CD4-positive, alpha-beta T cell treated with Interleukin-10 for 1 hour (primary cell): Measurements from ENCODE around the gene CCNC.

Experiments used
- DNase-seq: peaks from one replicate; pipeline ENCODE4 v3.0.0-alpha.2; 2020

The CCNC gene, protein sequence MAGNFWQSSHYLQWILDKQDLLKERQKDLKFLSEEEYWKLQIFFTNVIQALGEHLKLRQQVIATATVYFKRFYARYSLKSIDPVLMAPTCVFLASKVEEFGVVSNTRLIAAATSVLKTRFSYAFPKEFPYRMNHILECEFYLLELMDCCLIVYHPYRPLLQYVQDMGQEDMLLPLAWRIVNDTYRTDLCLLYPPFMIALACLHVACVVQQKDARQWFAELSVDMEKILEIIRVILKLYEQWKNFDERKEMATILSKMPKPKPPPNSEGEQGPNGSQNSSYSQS

DNA sequence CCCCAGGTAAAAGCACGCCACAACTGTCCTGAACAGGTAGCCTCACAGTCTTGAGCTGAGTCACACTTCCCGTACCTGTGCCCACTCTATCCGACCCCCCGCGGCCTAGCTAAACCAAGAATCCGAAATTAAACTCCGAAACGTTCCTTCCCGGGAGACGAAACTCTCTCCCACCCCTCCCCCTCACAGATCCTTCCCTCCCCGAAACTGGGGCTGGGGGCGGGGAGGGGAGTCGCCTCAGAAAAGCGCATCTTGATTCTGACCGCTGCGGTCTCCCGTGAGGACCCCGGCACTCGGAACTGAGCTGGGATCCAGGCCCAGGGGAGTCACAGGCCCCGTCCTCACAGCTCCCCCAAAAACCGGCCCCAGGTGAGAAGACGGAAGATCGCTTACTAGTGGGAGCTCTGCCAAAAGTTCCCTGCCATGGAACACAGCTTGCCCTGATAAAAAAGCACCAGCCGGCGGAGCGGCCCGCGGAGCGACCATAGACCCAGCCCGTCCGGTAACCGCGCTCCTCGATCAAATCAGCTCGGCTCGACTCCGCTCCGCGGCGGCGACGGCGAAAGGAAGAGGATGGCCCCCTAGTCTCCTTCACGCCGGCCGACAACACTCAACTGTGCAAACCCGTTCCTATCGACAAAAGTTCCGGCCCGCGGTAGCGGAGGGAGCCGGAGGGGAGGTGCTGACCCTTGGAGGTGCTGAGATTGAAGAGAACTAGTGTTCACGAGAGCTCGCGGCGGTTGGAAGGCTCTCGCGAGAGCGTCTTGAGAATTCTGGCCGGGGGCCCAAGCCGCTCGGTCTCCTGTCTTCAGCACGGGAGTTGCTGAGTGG lies at the start of gene CCNC:
Gene CCNC, minus strand, starts transcription at position 558 of the 831 bp plus-strand sequence. Its CDS starts 133 bp downstream, at position 425.
- DNase-seq = peak; percentile 92

GRCh38 chr6:99617131-99617530 lies 48.7 kb upstream of the CCNC start:
- DNase-seq = no peak

DNA sequence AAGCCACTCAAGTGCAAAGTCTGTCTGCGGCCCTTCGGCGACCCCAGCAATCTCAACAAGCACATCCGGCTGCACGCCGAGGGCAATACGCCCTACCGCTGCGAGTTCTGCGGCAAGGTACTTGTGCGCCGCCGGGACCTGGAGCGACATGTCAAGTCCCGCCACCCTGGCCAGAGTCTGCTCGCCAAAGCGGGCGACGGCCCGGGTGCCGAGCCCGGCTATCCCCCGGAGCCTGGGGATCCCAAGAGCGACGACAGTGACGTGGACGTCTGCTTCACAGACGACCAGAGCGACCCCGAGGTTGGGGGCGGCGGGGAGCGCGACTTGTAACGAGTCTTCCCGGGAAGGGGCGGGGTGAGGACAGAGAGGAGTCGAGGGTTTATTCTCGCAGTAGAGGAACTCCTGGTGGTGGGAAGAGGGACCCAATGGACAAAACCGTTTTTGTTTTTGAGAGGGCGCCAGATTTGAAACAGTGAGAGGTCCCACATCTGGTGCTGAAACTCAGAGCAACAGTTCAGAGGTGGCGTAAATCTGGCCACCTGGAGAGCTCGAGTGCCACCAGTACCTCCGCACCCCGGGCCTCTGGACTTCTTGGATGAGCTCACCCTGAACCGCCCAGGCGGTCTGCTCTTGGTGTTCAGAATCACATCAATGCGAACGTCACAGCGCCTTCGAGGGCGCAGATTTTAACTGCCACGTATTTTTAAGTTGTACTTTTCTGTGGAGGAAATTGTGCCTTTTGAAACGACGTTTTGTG lies 46.1 kb upstream of the CCNC start:
- no peak for DNase-seq

DNA sequence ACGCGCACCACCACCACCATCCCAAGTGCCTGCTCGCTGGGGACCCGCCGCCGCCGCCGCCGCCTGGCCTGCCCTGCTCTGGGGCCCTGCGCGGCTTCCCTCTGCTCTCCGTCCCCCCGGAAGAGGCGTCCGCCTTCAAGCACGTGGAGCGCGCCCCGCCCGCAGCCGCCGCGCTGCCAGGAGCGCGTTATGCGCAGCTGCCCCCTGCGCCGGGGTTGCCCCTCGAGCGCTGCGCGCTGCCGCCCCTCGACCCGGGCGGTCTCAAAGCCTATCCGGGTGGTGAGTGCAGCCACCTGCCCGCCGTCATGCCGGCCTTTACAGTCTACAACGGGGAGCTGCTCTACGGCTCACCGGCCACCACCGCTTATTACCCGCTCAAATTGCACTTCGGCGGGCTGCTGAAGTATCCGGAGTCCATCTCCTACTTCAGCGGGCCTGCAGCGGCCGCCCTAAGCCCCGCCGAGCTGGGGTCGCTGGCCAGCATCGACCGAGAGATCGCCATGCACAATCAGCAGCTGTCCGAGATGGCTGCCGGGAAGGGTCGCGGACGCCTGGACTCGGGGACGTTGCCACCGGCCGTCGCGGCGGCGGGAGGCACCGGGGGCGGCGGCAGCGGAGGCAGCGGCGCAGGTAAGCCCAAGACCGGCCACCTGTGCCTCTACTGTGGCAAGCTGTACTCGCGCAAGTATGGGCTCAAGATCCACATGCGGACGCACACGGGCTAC lies 45.4 kb upstream of the CCNC start:
- DNase-seq = no peak

GRCh38 chr6:99613409-99613704 lies 44.9 kb upstream of the CCNC start:
- DNase-seq = no peak

DNA sequence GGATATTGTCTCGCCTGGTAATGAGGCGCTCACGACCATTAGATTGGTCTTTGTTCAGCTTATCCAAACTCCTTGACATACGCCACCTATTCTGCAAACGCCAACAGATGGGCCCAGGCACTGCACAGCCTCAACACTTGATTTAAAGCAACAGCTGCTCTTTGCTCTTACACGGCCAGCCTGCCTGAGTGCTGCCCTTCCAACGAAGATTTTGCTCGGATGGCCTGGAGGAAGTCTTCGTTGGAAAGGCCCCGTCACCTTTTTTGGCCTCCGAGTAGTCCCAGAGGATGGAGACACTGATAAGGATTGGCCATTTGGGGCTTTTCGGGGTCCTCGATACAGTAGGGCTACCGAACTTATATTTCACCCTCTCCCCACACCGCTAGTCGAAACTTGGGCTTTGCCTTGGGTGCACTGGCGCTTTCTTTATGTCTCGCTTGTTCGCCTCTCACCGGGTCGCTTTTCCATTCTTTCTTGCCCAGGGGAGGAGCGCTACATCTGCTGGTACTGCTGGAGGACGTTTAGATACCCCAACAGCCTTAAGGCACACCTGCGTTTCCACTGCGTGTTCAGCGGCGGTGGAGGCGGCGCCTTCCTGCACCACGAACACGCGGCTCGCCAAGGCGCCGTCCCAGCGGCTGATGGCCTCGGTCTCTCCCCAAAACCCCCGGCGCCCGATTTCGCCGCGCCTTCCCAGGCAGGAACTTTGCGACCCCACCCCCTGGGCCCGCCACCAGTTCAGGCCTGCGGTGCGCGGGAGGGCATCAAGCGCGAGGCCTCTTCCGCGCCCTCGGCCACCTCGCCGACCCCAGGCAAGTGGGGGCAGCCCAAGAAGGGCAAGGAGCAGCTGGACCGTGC lies 44.3 kb upstream of the CCNC start:
- DNase-seq = no peak

- DNase-seq = no peak
Measured at GRCh38 chr6:99611148-99611547, 42.7 kb upstream of the CCNC start.

GRCh38 chr6:99609905-99610489 lies 41.5 kb upstream of the CCNC start:
- DNase-seq = no peak

DNA sequence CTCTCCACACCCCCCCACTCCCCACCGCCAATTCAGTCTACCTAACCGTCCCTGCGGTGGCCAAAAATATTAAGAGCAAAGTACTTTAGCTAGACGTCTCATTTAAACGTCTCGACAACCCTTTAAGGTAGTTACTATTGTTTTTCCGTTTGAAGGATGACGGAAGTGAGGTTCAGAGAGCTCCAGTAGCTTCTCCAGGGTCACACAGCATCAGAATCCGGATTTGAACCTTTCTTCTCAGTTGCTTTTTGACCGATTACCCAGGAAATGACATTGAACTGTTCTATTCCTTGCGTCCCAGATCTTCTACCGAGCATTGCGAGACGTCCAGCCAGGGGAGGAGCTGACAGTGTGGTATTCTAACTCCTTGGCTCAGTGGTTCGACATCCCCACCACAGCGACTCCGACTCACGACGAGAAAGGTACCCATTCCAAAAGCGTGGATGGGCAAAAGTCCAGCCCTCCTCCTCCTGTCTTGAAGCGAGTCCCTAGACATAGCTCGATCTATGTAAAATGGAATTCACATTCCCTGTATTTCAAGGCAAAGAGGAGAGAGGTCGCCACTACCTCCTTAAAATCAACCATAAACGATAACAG lies 40.5 kb upstream of the CCNC start:
- DNase-seq = no peak

GRCh38 chr6:99608059-99608885 lies 39.8 kb upstream of the CCNC start:
- DNase-seq = no peak

- no peak for DNase-seq
Measured at GRCh38 chr6:99607416-99608036, 39.1 kb upstream of the CCNC start.

GRCh38 chr6:99606656-99607415 lies 38.4 kb upstream of the CCNC start, which contains the start of gene PRDM13:
PRDM13 (plus strand) TSS chr6:99606833; CDS start chr6:99607035, 202 bp downstream.
- no peak for DNase-seq

GRCh38 chr6:99605911-99606655 lies 37.6 kb upstream of the CCNC start:
- no peak for DNase-seq

GRCh38 chr6:99605074-99605734 lies 36.7 kb upstream of the CCNC start:
- DNase-seq = no peak

- DNase-seq = no peak
Measured at GRCh38 chr6:99604166-99605073, 36.0 kb upstream of the CCNC start.

DNA sequence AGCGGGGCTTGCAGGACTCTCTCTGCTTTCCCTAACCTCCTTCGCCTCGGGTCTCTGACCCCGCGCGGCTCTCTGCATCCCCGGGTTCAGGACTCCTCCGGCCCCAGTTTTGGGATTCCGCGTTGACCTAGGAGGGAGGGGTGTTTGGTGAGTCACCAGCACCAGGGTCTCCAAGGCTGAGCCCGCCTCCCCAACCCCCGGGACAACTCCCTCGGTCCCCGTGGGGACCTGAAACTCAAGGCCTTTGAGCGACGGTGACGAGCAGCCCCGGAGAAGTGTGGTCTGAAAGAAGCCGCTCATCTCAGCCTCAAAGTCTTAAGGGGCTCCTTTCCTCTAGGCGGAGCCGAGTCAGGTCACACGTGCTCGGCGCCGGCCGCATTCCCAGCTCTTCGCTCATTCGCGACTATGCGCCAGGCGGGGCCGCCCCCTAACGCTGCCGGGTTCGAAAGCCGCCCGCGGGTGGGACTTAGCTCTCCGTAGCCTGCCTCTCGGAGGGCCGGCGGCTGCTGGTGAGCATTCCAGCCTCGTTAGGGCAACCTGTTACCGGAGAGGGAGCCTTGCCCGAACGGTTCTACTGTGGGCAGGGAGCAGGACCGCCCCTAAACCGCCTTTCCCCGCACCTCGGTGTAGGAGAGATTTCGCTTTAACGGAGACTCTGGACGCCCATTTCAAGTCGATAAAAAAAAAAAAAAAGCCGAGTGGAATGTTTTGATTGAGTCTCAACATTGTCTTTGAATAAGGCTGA lies 35.1 kb upstream of the CCNC start:
- DNase-seq = no peak
